DMS79 (cell line): ENCODE data around the gene SND1.
"Not testable (repeated sequence)": the region's sequence is repeated elsewhere in the genome, so short reads cannot be mapped to it uniquely, and the experiment has no call there.

Experiments used
- DNase-seq: peaks from one replicate; lab custom pipeline; 2025; lab: John Stamatoyannopoulos, UW

The SND1 gene

DNA sequence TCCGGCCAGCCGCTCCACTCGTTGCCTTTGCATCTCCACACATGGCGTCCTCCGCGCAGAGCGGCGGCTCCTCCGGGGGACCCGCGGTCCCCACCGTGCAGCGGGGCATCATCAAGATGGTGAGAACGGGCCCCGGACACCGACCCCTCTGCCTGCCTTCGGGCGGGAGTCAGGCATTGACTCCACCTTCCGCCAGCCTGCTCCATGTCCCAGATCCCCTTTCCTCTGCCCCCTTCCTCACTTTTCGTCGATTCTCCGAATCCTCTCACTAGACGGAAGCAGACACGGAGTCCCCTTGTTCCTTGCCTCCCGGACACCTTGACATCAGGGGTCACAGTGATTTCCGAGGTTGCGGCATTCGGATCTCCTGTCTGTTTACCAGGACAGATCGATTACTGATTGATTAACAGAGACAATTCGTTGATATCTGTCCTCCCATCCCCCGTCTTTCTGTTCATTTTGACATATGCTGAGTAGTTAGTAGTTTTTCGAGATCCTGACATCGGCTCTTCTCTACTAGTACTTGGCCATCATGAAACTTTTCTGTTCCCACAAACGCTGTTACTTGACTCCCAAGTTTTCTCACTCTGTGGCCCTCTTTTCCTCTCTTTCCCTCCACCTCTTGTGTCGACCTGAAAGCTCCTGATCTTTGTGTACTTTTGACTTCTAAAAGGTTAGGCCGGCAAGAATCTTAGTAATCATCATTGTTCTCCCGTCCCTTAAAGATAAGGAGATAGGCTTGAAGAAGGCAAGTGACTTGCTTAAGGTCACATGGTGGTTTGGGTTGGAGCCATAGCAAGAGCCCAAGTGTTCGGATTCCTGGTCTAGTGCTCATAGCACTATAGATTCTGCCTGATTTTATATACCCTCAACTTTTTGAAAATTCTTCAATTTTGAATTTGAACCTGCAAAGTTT lies 597 bp downstream of the SND1 start:
- DNase-seq, result no peak

GRCh38 chr7:127653396-127653795 lies 1.4 kb downstream of the SND1 start:
- DNase-seq, result no peak

DNA sequence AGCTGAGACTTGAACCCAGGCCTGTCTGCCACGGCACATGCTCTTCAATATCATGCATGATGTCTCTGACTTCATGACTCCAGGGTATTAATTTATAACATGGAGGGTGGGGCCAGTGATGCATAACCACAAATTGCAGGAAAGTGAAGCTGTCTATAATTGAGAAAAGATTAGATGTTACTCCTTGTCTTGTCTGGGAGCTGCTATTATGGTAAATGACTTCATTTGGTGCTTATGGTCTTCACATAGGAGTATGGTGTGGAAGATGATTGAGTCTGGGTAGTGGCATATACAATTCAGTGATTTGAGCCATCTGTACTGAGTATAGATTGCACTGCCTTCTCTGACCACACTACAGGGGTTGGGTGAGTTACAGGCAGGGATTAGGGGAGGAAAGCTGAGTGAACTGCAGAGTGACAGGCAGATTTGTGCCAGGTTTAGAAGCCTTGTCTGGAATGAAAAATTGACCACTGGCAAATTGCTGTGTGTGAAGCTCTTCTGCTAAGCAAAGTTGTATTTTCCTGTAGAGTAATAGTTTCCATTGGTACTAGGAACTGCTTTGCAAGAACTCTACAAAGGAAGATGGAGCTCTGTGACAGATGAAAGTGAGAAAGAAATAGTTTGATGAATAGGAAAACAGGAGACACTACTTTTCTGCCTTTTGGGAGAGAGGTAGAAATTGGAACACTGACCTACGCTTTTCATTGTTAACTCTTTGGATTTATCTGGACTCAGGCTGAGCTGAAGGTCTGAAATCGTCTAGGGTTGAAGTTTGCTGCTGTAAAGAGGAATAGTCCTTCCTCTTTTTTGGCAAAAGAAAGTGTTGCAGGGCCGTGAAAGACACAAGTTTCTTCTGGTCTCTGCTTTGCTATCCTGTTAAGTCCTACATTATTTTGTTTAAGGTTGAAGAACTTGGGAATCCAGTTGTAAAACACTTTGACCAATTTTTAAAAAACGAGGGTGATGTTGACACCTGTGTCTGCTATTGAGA lies 2.7 kb downstream of the SND1 start:
- no peak for DNase-seq

GRCh38 chr7:127655720-127656119 lies 3.7 kb downstream of the SND1 start:
- no peak for DNase-seq

GRCh38 chr7:127657500-127657899 lies 5.5 kb downstream of the SND1 start:
- DNase-seq, result no peak

- DNase-seq, result no peak
Observed at GRCh38 chr7:127658970-127659630, 7.1 kb downstream of the SND1 start.

DNA sequence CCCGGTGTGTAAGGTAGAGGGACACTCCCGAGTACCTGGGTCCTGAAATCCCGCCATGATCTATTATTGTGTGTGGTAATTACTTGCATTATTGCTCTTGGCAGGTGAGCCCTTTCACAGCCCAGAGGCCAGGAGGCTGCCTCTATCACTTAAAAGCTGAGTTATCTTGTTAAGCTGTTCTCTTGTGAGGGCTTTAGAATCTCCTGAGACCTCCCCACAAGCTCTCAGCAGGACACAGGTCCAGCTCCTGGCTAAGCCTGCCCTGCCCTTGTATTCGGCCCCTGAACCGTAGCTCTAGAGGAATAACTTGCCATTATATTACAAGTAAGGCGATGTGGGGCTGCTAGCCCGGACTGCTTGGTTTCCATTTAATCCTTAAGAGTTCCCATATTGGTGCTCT lies 13.9 kb downstream of the SND1 start:
- DNase-seq, result no peak

DNA sequence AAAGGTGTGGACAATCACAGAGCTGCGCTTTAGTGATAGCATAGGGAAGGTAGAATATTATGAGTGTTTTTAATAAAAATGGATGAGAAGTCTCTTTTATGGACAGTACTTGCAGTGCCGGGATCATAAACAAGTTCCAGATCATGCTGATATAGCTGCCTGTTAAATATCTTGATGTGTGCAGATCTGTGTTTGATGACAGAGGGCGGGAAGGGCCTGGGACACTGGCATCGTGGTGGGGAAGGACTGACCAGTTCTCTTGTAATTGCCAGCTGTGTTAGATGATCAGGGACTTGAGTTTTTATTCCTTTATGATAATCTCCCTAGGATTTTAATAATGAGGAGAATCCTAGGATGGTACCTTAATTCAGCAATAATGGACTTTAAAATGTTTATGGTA lies 14.6 kb downstream of the SND1 start:
- no peak for DNase-seq

GRCh38 chr7:127667017-127667670 lies 15.2 kb downstream of the SND1 start:
- no peak for DNase-seq

GRCh38 chr7:127667759-127668530 lies 16.0 kb downstream of the SND1 start:
- DNase-seq, result no peak

DNA sequence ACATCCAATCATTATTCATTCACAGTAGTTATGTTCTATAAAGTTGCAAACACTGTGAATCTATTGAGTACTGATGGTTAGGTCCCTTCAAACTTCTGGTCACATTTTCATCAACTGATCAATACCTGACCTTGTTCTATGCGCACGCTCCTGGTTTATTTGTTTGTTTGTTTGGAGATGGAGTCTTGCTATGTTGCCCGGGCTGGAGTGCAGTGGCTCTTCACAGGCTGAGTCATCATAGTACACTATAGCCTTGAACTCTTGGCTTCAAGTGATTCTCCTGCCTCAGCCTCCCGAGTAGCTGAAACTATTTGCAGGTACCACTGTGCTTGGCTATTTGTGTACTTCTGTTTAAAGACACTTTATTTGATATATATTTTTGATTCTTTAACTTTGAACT lies 19.3 kb downstream of the SND1 start:
- DNase-seq, result no peak

DNA sequence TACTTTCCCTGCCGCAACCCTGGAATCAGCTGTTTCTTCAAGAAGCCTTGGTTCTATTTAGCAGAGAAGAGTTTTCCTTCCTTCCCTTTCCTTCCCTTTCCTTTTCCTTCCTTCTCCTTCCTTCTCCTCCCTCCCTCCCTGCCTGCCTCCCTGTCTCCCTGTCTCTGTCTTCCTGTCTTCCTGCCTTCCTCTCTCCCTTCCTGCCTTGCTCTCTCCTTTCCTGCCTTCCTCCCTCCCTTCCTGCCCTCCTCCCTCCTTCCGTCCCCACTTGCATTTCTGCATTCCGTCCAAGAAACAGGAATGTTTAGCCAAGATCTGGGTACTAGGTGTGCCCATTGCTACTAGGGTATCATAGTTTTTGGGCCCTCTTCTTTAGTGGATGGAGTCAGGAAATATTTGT lies 21.9 kb downstream of the SND1 start:
- no peak for DNase-seq

DNA sequence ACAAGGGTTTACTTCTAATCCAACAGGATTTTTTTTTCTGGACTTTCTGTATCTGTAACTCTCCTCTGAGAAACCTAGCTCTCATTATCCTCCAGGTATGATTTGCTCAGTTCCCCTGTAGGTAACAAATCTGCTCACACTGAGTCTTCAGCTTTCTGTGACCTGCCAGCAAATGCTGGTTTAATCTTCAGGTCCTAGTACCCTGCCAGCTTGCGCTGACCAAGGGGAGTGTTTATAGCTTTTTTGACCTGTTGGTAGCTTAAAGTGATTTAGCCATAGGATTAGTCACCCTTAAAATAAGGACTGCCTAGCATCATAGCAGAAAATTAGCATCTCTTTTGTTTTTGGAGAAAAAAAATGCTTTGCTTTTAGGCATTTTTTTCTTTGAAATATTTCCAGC lies 22.4 kb downstream of the SND1 start:
- DNase-seq, result no peak

- DNase-seq, result not testable (repeated sequence)
Observed at GRCh38 chr7:127674923-127675322, 22.9 kb downstream of the SND1 start.

DNA sequence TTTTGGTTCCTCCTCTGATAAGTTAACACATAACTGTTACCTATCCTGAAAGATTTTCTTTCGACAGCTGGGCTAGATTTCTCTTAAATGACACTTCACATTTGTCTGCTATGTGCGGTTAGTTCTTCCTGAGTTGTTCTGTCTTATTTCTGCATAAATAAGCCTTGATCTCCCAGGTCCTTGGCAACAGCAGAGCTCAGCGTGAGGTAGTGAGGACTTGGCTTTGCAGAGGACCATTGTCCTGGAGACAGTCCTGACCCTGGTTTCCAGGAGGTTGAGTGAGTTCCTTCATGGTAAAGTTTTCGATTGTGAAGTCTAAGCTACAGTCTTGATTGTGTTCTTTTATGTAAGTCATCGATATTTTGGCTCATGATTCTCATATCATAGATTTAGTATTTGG lies 23.7 kb downstream of the SND1 start:
- DNase-seq, result no peak

DNA sequence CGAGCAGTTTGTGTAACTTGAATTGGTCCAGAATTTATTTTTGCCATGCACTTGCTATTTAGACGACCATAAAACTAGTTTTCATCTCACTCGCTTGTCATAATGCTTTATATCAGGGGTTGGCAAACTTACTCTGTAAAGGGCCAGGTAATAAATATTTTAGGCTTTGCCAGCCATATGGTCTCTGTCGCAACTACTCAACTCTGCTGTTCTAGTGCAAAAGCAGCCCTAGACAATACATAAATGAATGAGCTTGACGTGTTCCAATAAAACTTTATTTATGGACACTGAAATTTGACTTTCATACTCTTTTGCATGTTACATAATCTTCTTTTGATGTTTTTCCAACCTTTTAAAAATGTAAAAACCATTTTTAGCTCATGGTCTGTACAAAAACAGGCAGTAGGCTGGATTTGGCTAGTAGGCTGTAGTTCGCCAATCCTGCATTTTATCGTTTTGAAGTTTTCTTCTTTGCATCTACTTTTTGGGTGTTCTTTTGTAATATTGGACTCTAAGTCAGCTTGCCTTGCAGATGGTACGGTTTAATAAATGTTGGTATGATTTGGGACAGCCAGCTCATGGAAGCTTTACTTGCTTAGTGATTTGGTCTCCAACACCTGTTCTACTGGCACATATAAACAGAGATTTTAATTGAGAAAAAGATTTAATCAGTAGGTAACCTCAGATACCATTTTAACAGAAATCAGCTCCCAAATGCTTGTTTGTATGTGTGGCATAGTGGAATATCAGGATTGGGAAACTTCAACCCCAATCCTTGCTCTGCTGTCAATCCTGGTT lies 25.6 kb downstream of the SND1 start:
- no peak for DNase-seq

GRCh38 chr7:127678337-127678736 lies 26.3 kb downstream of the SND1 start:
- DNase-seq, result no peak

DNA sequence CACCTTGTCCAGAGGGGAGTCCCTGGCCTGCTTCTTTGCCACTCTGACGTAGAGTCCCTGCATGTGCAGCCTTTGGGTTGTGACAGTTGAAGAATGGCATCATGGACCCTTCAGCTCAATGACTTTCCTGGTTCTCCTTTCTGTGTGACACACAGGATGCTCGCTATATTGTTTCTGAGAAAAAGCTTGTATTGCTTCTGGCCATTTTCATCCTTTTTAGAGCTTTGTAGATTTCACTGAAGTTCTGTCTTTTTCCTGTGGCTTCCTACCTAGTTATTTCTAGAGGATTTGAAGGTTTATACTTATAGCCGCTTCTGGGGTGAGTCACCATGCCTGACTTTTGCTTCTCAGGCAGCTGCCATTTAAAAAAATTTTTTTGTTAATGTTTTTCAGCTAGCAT lies 27.0 kb downstream of the SND1 start:
- no peak for DNase-seq

- no peak for DNase-seq
Observed at GRCh38 chr7:127680983-127681382, 29.0 kb downstream of the SND1 start.

GRCh38 chr7:127682140-127682539 lies 30.1 kb downstream of the SND1 start:
- DNase-seq, result no peak
